AG04450 (cell line): ENCODE measurements around the gene RAX. TPM values are rescaled to one million over a fixed set of nuclear protein-coding genes. Genes with fewer than 3 reads are reported as not detected.

Source experiments
- CTCF ChIA-PET: fragments of 300-600, 350-600 bp; formaldehyde crosslinking; extraction: SDS; loops from one replicate; lab custom pipeline; 2022; ENCODE audit warnings: antibody characterized with exemption, inconsistent platforms; lab: Charles Lee
- POLR2A ChIA-PET: fragments of 350-600 bp; formaldehyde crosslinking; extraction: SDS; loops from one replicate; lab custom pipeline; 2021; ENCODE audit warnings: antibody characterized with exemption, inconsistent platforms; lab: Yijun Ruan, JAX
- DNase-seq: peaks from one replicate; pipeline ENCODE4 v3.0.0-alpha.2; 2011; ENCODE audit warnings: low read depth, low spot score
- H3K27ac ChIP-seq: one replicate; pipeline ENCODE4 v1.5.1; 2012; ENCODE audit warnings: low read depth, low read length, control low read depth
- H3K27me3 ChIP-seq: one replicate; pipeline ENCODE4 v1.6.0; 2012; ENCODE audit warnings: low read length; ENCODE audit not compliant: control insufficient read depth, insufficient read depth
- H3K4me3 ChIP-seq: 2 replicates; pipeline ENCODE4 v1.5.1; 2011; ENCODE audit warnings: mild to moderate bottlenecking, low read depth, low read length, control low read depth
- H3K9me3 ChIP-seq: 2 replicates; pipeline ENCODE4 v1.5.1; 2012; ENCODE audit warnings: low read length; ENCODE audit not compliant: control insufficient read depth, insufficient read depth
- CTCF ChIP-seq: IDR thresholded peaks from 2 replicates; pipeline ENCODE4 v1.5.1; 2011; ENCODE audit warnings: low read depth, low read length, control low read depth, inconsistent platforms
- polyA plus RNA-seq: library from polyadenylated mRNA; depleted of rRNA; stranded (reverse); fragments of >200 nt; gene quantifications from 2 replicates; pipeline ENCODE4 v1.2.3, GENCODE V29; 2011

RAX gene
- polyA plus RNA-seq, 1 experiment, result not detected

GRCh38 chr18:59272221-59272888, 899 bp downstream of the RAX start:
- POLR2A ChIA-PET, result no interaction called here
- Histone ChIP-seq H3K27me3 (peaks cover 95% of the 10 kb centered on the region), H3K4me3 (0 out of 2 replicates have a peak overlapping the region, but pooled peaks have one; percentile 20), H3K9me3 (peaks cover 20% of the 10 kb centered on the region; the same call in 1 of the 2 replicates), H3K27ac (no peak overlapping the region)
- no peak for DNase-seq
- CTCF ChIA-PET, result interaction anchor here (1.0 to 1.8 kb wide), 2 partner anchors 37 to 130 kb away, joined by 3 to 8 read pairs; no protein-coding TSS in a partner anchor
- no peak for TF ChIP-seq CTCF

DNA sequence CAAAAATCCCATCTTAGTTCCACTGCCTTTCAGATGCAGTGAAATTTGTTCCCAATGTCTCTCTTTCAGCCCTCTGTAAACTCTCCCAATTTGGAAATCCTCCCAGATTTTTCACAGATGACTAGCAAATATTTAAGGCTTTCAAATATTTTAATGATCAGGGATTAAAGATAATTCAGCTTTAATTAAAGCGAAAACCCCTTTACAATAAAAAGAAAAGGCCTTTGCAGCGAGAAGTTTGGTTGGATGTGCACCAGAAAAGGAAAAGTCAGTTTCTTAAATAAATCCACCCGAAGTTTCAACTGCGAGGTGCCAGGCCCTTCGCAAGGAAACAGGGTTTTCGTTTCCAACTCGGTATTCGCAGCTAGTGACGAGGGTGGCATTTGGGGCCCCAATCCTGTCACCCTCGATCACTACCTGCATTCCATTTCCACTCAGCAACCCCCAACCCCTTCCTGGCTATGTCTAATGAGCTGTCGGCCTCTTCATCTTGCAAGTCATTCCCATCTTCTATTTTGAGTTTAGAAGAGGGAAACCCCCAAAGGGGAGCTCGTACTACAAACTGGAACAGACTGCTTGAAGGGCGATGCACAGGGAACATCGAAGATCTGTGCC, 1.5 kb downstream of the RAX start:
- H3K27ac ChIP-seq, result no peak overlapping the region
- H3K27me3 ChIP-seq, result peaks cover 95% of the 10 kb centered on the region
- peaks cover 20% of the 10 kb centered on the region; the same call in 1 of the 2 replicates for H3K9me3 ChIP-seq
- no peak for DNase-seq
- no peak overlapping the region for H3K4me3 ChIP-seq
- TF ChIP-seq CTCF, result no peak
- POLR2A ChIA-PET, result no interaction called here
- CTCF ChIA-PET, result interaction anchor here (1.0 to 1.8 kb wide), 2 partner anchors 38 to 131 kb away, joined by 3 to 8 read pairs; no protein-coding TSS in a partner anchor

DNA sequence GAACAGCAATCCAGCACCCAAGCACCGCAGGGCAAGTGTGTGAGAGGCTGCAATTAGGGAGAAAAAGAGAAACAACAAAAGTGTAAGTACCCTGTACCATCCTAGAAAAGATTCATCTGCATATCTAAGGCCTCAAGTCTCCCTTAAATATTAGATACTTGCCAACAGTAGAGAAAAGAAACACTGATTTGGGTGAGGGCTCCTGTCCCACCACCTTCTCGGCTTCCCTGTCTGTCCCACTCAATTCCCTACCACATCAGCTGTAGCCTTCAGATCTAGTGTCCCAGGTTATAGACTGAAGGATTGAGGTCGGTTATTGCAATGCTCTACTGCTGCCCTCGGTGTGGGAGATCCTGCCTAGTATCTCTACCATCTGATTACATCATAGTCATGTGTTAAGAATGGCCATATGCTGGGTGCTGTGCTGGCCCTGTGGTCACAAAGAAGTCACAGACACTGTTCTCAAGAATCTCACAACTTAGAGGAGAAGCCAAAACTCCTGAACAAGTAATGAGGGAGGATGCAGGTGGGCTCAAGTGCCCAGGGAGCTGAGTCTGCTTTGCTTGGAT, 2.5 kb downstream of the RAX start:
- CTCF ChIA-PET, result interaction anchor here (1.4 kb wide), 1 partner anchor 132 kb away, joined by 5 read pairs; no protein-coding TSS in a partner anchor
- Histone ChIP-seq H3K27me3 (peaks cover 95% of the 10 kb centered on the region), H3K9me3 (peaks cover 20% of the 10 kb centered on the region; the same call in 1 of the 2 replicates), H3K4me3 (no peak overlapping the region), H3K27ac (no peak overlapping the region)
- TF ChIP-seq CTCF, result no peak
- no peak for DNase-seq
- POLR2A ChIA-PET, result no interaction called here

DNA sequence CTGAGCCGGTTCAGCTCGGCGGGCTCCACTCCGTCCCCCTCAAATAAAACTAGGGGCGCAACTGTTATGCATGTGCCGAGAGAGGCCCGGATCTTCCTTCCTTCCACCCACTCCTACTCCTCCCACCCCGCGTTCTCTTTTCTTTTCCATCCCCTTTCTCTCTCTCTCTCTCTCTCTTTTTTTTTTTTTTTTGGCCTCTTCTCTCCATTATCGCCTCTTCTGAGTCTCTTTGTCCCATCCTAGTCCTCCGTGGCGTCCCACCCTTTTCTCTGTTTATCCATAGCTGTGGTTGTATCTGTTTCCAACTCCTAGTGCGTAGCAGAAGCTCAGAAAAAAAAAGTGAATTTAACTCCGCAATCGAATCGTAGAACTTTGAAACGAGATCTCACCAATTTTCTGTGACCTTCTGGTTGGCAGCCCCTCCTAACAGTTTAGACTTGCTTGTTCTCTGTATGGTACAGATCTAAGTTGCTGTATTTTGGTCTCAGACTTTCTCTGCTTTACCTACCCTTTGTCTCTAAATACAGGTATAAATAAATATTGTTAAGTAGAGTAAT, 3.6 kb downstream of the RAX start:
- DNase-seq, result no peak
- Histone ChIP-seq H3K4me3 (no peak overlapping the region), H3K27me3 (peaks cover 96% of the 10 kb centered on the region), H3K9me3 (peaks cover 24% of the 10 kb centered on the region; the same call in 1 of the 2 replicates), H3K27ac (no peak overlapping the region)
- ChIA-PET CTCF (interaction anchor here (0.7 to 1.4 kb wide), 5 partner anchors 9 to 637 kb away, joined by 3 to 9 read pairs (median 4); no protein-coding TSS in a partner anchor), POLR2A (no interaction called here)
- TF ChIP-seq CTCF, result no peak
